GM13977 (cell line): ENCODE results near the gene SYN1.
A peak's percentile ranks its signal among the peaks of the same experiment; 100 is the strongest.

ENCODE experiments used
- DNase-seq: peaks from one replicate; pipeline ENCODE4 v3.0.0; 2012; ENCODE audit warnings: low spot score
- in situ Hi-C: fragments of 300-500 bp; cut with MboI; formaldehyde crosslinking; loops from one replicate; pipeline ENCODE4 v1.12.0; 2022; ENCODE audit warnings: low sequenced_read_pairs, low pct_unique_long_range_greater_than_20kb, mixed read lengths, inconsistent platforms; ENCODE audit not compliant: unreplicated experiment
- TF ChIP-seq, protein P1 (sequence below): IDR thresholded peaks from 2 replicates; pipeline ENCODE4 v1.5.1; 2012; ENCODE audit warnings: mild to moderate bottlenecking, control low read depth; ENCODE audit not compliant: insufficient read depth; ENCODE audit errors: extremely low read depth, missing control alignments

The SYN1 gene

GRCh38 chrX:47658301-47658683, 38.6 kb upstream of the SYN1 start:
- in situ Hi-C loops = no loop called here
- TF ChIP-seq, protein P1, sequence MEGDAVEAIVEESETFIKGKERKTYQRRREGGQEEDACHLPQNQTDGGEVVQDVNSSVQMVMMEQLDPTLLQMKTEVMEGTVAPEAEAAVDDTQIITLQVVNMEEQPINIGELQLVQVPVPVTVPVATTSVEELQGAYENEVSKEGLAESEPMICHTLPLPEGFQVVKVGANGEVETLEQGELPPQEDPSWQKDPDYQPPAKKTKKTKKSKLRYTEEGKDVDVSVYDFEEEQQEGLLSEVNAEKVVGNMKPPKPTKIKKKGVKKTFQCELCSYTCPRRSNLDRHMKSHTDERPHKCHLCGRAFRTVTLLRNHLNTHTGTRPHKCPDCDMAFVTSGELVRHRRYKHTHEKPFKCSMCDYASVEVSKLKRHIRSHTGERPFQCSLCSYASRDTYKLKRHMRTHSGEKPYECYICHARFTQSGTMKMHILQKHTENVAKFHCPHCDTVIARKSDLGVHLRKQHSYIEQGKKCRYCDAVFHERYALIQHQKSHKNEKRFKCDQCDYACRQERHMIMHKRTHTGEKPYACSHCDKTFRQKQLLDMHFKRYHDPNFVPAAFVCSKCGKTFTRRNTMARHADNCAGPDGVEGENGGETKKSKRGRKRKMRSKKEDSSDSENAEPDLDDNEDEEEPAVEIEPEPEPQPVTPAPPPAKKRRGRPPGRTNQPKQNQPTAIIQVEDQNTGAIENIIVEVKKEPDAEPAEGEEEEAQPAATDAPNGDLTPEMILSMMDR = no peak
- no peak for DNase-seq

DNA sequence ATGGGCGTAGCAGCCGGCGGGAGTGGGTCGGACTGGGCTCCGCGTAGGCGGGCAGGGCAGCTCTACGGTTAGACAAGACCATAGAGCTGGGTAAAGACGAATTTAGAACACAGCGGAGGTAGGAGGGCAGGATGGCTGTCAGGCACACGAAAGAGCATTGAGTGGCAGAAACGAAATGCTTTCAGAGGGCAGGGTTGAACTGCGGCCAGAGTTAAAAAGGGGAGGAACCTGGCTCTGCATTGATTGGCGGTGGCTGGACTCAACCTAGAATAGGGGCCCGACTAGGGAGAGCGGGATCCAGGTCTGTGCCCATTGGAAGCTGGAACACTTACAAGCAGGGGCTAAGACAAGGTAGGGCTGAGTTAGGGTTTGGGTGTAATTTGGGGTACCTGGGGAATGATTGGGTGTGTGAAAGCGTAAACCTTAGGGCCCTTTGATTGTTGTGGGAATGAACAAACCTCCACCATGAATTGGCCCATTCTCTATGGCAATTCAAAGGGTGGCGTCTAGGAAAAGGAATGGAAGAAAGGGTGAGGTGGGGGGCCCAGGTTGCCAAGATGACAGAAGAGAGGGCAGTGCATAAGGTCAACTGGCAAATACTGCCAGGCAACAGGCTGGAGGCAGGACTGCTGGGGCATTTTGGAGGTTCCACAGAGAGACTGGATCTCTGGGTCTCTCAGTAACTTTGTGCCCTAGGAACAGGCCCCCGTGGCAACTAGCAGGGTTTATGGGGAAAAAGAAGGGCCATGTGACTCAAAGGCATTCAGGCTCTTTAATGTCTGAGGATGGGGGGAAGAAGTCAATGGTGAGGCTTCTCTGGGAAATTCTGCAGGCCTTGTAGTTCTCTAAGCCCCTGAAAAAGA, 31.6 kb upstream of the SYN1 start:
- DNase-seq = no peak
- in situ Hi-C loops = no loop called here
- TF ChIP-seq, protein P1 = no peak

DNA sequence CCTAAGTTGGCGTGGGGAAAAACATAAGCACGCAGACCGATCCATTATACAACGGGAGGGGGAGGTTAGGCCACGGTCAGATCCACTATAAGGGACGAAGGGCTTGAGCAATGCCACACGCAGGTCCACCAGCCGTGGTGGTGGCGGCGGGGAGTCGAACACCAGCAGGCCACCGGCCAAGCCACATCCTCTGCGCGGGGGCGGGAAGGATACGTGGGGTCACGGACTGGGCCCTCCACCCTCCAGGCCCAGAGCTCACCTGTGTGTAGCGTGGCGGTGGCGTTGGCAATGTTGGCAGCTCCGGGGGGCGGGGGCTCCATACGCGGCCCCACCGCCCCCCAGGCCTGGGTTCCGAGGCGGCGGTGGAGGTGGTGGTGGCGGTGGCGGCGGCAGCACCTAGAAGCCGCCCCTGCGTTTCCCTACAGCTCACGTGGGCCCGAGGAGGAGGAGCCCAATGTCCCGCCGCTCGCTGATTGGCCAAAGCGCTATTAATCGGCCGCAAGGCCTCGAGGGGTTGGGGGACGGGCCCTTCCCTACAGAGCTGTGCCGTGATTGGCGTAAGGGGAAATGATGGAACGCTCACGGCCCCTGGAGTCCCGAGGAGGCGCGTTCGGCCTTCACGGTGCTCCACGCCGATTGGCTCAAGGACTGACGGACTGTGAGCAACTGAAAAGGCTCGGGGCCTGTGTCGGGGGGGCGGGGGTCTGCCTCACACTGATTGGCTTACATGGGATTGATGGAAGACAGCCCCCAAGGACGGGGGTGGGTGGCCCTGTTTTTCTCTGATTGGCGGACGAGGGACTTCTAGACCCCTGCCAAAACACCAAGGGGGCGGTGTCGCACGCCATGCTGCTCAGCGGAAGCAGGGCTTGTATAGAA, 30.7 kb upstream of the SYN1 start, which contains the start of gene ELK1:
Gene ELK1 (minus strand): TSS at position 400 of the 879 bp plus-strand sequence. CDS start 9,122 bp downstream, outside the sequence.
- DNase-seq = peak; percentile 86
- TF ChIP-seq, protein P1 = no peak
- in situ Hi-C loops = no loop called here

GRCh38 chrX:47649781-47650163, 30.1 kb upstream of the SYN1 start:
- DNase-seq = no peak
- in situ Hi-C loops = no loop called here

DNA sequence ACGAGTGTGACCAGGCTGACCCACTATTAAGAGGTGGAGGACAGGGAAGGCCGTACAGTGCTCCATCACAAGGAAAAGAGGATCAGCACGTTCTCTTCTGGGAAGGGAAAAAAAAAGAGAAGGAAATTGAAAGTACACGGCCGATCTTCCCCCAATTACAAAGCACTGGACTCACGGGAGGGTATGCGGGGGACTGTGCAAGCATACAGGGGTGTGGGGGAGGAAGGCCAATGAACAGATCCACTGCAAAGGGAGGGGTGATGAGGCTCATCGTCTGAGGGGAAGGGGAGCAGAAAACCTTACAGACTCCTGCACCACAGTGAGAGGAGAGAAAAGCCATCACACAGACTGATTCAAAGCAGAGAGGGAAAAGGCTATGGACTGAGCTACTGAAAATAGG, 29.6 kb upstream of the SYN1 start:
- in situ Hi-C loops = no loop called here
- DNase-seq = no peak
- TF ChIP-seq, protein P1 = no peak

More at GRCh38 chrX:47649781-47650163, 30.1 kb upstream of the SYN1 start:
- TF ChIP-seq, protein P1 = no peak

- in situ Hi-C loops = no loop called here
- DNase-seq = no peak
- TF ChIP-seq, protein P1 = no peak
Observed at GRCh38 chrX:47648376-47648775, 28.7 kb upstream of the SYN1 start.
